DMS79 (cell line): ENCODE data around the gene ILDR1.

Experiments used
- DNase-seq: peaks from one replicate; lab custom pipeline; 2025; lab: John Stamatoyannopoulos, UW

ILDR1 gene

DNA sequence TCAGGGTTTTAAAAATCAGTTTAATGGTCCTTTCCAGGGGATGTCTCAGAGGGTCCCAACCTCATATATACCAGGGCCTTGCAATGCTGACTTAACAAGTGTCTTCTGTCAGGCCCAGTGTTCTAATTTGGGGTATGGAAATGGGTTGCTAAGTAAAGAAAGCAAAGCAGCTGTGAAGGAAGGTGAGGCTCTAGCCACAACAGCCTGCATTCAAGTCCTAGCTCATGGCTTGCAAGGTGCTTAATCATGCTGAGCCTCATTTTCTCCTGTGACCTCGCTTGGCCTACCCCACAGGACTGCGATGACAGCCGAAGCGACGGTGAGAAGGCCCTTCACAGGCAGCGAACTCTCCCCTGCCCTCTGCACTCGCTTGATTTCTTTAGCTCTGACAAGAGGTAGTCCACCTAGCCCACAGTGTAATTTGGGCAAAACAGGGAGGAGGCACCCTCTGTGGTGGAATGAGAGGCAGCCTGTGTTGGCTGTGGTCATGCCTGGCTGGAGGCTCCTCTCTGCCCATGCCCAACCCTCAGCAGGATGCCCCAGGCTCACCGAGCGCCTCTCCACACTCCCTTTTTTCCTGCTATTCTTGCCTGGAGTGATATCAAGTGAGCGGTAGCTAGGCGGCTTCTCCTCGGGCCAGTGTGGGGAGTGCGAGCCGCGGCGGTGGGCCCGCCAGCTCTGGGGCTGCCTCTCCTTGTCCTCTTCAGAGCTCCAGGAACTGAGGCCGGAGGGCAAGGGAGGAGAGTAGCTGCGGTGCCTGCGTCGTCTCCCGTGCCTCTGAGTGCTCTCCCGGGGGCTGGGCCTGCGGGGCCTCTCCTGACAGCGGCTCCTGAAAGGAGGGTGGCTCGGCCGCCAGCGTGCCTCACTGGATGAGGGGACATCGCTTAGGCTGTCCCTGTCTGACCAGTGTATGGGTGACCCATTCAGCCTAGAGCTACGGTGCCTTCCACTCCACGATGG is 29.2 kb downstream of the ILDR1 start:
- no peak for DNase-seq

- DNase-seq, result no peak
These were observed 32.1 kb downstream of the ILDR1 start for GRCh38 chr3:121989943-121990342.

DNA sequence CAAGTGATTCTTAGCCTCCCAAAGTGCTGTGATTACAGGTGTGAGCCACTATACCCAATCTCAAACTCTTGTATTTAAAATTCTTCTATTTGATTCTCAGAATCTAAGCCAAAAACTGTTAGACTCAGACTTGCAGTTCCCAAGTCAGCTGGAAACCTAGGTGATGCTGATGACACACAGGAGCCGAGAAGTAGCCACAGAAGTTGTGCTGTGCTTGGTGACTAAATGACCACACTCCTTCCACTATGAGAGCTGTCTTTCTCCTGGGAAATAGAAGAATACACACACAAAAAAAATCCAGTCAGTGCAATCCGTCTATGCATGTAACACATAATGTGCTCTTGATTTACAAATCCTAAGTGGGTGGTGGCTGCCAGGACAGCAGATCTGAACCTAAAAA is 33.9 kb downstream of the ILDR1 start:
- no peak for DNase-seq

DNA sequence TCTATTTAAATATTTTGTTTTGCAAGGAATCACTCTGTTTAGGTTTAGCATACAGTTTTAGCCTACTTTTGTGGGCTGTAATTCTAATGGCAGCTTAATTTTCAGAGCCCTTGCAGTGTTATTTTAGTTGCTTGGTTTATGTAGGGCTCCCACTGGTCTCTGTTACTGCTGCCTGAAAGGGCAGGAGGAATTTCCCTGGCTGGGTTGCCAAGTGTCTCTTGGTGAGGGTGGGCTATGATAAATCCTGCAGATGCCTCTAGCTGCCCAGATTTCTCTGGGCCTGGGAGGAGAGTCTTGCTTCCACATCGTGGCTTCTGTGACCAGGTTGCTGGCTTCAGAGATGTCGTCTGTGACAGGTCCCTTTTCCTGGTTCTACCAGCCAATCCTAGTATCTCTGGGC is 36.2 kb downstream of the ILDR1 start:
- no peak for DNase-seq

DNA sequence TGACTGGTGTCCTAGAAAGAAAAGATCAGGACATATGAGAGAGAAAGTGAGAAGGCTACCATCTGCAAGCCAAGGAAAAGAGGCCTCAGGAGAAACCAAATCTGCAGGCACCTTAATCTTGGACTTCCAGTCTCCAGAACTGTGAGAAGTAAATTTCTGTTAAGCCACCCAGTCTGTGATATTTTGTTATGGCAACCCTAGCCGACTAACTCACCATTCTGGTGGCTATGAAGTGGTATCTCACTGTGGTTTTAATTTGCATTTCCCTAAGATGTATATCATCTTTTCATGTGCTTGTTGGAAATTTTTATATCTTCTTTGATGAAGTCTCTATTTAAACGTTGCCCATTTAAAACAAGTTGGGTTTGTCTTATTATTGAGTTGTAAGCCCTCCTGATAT is 40.6 kb downstream of the ILDR1 start:
- DNase-seq, result no peak

DNA sequence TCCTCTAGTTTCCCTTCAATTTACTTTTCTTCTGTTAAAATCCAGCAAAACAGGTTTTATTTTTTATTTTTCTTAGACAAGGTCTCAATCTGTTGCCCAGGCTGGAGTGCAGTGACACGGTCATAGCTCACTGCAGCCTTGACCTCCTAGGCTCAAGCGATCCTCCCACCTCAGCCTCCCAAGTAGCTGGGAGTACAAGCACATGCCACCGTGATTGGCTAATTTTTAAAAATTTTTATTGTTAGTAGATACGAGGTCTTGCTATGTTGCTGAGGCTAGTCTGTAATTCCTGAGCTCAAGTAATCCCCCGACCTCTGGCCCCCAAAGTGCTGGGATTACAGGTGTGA is 41.6 kb downstream of the ILDR1 start:
- no peak for DNase-seq

DNA sequence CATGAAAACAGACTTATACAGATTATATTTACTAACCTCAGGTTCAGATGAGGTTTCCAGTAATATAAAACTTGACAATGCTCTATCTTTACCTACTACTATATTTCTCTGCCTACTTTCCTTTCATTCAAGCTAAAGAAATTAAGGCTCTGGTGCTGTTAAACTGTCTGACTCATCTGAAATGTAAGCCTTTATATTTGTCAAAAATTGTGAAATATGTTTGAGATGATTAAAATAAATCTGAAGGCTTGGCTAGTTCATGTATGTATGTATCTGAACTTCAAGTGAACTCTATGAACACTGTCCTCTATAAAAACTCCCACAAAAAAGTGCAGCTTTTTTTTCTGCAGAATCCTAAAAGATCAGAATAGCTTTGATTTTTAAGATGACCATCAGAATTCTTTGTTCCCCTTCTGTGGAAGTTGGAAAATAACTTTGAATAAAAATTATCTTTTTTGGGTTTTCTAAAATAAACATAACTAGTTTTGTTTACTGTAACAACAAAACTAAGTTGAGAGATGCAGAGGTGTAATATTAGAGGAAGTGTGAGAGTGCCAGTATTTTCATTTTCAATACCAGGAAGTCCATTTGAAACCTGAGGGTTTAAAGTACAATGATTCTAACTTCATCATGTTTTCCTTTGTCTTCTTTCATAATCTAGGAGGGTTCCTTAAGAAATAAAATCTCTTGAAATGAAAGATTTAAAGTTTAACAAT is 42.2 kb downstream of the ILDR1 start:
- no peak for DNase-seq

GRCh38 chr3:121979246-121979645 is 42.8 kb downstream of the ILDR1 start:
- no peak for DNase-seq

DNA sequence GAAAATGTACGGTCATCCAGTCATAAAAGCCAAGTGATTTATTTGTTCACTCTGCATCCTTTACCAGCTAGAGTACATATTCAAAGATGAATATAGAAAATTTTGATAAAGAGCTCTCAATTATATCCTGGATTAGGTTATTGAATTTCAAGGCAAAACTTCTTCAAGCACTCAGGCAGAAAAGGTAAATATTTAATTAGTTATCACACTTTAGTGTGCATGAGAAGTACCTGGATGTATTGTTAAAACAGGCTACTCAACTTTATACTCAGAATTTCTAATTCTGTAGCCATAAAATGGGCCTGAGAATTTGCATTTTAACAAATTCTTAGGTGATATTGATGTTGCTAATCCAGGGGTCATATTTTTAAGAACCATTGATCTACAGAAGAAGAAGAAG is 45.3 kb downstream of the ILDR1 start:
- peak; percentile 48 for DNase-seq

GRCh38 chr3:121975702-121976302 is 46.2 kb downstream of the ILDR1 start:
- DNase-seq, result no peak

- DNase-seq, result no peak
These were observed 47.4 kb downstream of the ILDR1 start for GRCh38 chr3:121974601-121975111.

DNA sequence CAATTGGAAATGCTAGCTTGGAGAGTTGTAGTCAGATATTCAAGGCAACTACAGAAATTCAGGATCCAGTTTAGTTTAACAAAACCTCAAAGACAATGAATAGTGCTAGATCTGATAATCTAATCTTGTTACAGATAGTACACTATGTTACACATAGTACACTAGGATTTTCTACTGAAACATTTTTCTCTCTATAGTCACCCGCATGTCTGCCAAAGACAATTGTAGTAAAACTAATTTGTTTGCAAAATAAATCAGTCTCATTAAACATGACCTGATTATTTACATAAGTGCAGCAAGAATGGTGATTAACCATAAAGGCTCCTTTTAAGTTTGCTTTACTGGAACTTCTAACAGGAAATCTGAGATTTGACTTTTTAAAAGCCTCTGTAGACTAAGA is 52.0 kb downstream of the ILDR1 start:
- DNase-seq, result no peak

- no peak for DNase-seq
These were observed 52.4 kb downstream of the ILDR1 start for GRCh38 chr3:121969631-121970030.

DNA sequence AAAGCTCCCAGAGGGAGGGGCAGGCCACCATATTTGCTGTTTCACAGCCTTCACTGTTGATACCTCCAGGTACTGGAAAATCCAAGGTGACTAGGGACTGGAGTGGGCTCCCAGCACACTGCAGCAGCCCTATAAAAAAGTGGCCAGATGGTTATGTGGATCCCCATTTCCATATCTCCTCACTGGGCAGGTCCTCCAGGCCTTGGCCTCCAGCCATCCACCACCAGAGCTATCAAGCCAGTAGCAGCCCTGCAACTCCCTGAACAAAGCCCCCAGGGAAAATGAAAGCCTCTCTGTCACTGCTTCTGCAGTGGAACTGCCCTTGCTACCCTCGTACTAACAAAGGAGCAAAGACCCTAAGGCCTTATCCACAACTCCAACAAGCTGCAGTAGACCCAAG is 58.4 kb downstream of the ILDR1 start:
- no peak for DNase-seq

GRCh38 chr3:121962443-121962842 is 59.6 kb downstream of the ILDR1 start:
- DNase-seq, result no peak

DNA sequence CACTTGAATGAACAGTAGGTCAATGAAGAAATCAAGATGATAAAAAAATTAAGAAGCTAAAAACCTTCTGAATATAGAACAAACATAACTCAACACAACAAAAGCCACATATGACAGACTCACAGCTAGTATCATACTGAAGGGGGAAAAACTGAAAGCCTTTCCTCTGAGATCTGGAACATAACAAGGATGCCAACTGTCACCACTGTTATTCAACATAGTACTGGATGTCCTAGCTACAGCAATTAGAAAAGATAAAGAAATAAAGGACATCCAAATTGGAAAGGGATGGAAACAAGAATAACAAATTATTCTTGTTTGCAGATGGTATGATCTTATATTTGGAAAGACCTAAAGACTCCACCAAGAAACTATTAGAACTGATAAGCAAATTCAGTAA is 60.8 kb downstream of the ILDR1 start:
- no peak for DNase-seq

DNA sequence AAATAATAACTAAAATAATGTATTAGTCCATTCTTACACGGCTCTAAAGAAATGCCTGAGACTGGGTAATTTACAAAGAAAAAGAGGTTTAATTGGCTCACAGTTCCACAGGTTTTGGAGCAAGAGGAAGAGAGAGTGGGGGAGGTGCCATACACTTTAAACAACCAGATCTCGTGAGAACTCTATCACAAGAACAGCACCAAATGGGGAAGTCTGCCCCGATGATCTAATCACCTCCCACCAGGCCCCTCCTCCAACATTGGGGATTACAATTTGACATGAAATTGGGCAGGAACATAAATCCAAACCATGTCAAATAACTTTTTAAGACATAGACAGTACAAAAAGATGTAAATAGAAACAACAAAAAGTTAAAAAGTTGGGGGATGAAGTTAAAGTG is 63.2 kb downstream of the ILDR1 start:
- DNase-seq, result no peak

- no peak for DNase-seq
These were observed 64.2 kb downstream of the ILDR1 start for GRCh38 chr3:121957674-121958415.

DNA sequence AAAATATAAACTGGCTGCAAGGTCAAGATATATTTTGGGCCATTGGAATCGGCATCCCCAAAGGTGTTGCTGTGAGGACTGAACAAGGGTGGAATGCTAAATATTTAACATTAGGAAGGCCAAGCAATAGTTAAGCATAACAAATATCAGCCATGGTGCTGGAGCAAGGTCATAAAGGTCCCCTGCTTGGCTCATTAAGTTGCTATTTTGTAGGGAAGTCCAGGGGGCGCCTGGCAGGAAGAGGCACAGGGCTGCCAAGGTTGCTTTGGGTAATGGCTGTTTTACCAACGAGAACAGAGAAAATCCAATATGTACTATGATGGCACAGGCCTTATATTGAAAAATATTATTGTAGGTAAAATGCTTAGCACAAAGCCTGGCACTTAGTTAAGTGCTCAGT is 65.7 kb downstream of the ILDR1 start:
- no peak for DNase-seq

GRCh38 chr3:121951291-121951919 is 70.6 kb downstream of the ILDR1 start:
- no peak for DNase-seq

GRCh38 chr3:121948641-121949040 is 73.4 kb downstream of the ILDR1 start:
- no peak for DNase-seq

DNA sequence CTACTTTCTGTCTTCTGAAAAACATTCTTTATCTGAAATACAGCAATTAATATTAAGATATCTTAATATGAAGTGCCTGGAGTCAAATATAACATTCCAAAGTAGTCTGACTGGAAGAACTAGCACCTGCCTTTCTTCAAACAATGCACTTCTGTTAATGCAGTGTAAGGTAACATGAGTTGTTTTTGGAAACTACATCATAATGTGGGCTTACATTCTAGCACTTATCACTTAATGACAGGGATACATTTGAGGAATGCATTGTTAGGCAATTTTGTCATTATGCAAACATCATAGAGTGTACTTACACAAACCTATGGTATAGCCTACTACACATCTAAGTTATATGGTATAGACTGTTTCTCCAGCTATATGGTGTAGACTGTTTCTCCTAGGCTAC is 78.6 kb downstream of the ILDR1 start:
- DNase-seq, result no peak
